Measurements from ENCODE around the gene SCYGR5.

DNA sequence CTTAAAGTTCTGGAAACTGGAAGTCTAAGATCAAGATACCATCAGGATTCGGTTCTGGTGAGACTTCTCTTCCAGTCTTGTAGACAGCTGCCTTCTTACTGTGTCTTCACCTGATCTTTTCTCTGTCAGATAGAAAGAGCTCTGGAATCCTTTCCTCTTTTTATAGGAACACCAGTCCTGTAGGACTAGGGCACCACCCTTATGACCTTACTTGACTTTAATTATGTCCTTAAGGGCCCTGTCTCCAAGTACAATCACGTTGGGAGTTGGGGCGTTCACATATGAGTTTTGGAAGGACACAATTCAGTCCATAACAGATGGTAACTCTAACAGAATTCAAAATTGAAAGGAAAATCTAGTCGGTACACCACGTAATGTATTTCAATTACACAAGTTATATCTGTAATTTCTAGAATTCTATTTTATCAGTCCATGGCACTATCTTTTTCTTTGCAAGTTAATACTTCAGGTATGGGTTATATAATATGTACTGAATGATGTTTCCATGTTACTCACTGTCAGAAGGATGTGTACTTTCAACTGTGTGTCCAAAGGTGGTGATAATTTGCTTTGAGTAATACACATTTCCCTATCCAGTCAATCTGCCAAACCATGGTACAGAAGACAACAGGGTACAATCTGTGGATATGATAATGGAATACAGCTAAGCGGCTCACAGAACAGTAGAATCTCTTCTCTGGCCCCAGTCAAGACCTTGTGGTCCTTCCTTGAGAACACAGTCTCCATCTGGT, 1.2 kb upstream of the SCYGR5 start:
- no peak for TF ChIP-seq CEBPB (IDR thresholded peaks at IDR 0.05; ENCODE audit: low read depth, low read length)
- TF ChIP-seq EP300 (IDR thresholded peaks at IDR 0.05; ENCODE audit: borderline replicate concordance in 1 of 2, low read depth in 2 of 2, low read length in 2 of 2), result no peak
- no peak for TF ChIP-seq CTCF (IDR thresholded peaks at IDR 0.05; ENCODE audit: control extremely low read depth in 1 of 3, insufficient read depth in 1 of 3, low read depth in 1 of 3, low read length in 3 of 3)
- no peak for TF ChIP-seq SP1 (IDR thresholded peaks at IDR 0.05; ENCODE audit: low read depth, low read length)
- TF ChIP-seq, protein P1, sequence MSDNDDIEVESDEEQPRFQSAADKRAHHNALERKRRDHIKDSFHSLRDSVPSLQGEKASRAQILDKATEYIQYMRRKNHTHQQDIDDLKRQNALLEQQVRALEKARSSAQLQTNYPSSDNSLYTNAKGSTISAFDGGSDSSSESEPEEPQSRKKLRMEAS (IDR thresholded peaks at IDR 0.05), result no peak
